ENCODE measurements around the gene CPNE5.

CPNE5 gene

DNA sequence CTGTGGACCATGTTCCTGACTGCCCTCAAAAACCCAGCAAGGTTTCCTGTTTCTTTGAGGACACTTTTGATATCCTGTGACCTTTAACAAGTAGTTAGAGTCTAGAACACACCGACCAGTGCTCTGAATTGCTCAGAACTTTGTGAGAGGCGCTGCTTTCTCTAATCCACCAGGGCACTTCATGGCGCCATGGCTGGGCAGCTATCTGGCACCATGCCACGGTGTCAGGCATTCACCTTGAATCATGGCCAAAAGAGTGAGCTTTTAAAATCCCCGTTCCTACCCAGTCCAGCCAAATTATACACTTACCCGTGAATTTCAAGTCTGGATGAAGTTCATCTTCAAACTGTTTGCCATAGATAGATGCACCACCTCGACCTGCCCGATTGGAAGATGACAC is 17.0 kb upstream of the CPNE5 start:
- no peak for DNase-seq

DNA sequence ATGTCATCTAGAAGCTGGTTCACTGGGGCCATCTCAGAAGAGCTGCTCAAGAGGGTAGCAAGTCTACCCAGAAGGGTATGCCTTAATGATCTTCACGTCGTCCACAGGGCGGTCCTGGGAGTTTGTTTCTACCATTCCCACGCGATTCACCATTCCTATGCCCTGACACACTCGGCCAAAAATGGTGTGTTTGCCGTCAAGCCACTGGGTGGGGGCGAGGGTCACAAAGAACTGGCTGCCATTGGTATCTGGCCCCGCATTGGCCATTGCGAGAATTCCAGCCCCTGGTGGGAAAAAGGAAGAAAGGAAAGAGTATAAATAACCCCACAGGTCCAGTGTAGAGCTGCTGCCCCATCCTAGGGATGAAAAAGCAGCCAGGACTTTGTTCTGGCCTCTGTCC is 16.5 kb upstream of the CPNE5 start:
- no peak for DNase-seq

DNA sequence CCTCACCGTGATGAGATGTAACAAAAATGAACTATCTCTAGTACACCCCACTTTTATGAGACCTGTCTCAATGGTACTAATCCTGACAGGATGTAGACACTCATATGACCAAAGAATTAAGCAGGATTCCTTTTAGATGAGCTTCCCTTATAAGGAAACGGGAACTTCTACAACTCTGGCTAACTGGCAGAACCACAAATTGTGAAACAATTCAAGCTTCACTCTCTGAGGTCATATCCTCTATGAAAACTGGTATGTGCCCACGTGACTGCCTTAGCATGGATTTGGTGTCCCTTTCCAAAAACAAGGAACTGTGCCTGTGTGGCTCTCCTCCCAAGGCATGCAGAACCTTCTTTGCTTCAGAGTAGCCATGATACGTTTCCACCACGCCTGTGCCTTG is 14.1 kb upstream of the CPNE5 start:
- DNase-seq = no peak

DNA sequence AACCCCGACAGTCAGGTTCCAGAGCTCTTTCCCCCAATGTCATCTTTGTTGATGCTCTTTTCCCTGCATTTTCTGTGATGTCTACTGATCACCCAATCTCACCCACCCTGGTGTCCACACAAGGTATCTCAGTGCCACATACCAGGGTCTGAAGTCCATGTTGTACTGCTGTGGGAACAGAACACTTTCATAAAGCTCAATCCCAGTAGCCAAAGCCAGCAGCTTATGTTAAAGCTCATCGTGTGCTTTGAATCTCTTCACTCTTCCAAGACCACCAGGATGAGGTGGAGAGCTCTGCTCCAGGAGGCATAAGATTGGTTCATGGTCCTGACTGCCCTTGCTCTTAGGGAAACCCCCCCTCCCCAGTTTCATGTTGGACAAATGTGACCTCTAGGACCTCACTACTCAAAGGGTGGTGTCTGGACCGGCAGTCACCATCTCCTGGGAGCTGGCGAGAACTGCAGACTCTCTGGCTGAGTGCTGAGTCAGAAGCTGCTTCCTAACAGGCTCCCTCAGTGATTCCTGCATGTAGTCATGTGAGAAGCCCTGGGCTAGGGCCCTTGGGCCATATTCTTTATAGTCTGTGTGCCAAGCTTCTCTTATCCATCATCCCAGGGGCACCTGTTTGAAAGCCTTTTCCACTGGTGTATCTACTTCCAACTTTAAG is 13.4 kb upstream of the CPNE5 start:
- no peak for DNase-seq

DNA sequence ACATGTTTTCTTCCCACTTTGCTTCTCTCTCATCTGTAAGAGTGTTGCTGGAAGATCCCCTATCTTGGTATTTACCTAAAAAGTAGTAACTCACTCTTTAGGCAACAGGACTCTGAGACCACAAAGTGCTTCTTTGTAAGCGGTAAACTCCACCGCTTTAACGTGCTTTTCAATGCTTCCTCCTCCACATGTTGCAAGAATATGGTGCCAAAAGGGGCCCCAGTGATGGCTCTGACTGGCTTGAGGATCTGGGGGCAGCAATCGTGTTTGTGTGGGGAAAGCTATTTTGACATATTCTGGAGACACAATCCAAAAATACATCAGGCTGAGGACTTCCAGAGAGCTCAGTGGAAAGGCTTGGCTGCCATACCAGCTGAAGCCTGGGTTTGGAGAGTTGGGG is 12.4 kb upstream of the CPNE5 start:
- DNase-seq = no peak

DNA sequence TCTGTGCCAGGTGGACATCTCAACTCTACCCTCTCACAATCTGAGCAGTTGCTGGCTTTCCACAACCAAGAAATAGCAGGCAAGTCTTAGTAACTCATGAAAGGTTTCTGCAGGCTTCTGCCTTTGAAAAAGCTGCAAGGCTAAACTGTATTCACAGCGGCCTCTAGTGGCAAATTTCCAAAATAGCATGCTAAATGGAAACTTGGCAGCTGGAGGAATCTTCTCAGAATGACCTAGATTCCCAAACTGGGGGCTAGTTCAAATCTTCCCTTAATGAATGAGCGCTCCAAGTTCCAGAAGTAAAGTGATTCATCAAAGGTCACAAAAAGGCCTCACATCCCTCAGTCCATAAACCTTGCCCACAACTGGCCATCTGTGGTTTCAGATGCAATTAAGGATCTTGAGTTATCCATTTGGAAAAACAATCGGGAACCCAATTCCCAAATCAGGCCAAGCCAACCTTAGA is 11.9 kb upstream of the CPNE5 start:
- DNase-seq = no peak

DNA sequence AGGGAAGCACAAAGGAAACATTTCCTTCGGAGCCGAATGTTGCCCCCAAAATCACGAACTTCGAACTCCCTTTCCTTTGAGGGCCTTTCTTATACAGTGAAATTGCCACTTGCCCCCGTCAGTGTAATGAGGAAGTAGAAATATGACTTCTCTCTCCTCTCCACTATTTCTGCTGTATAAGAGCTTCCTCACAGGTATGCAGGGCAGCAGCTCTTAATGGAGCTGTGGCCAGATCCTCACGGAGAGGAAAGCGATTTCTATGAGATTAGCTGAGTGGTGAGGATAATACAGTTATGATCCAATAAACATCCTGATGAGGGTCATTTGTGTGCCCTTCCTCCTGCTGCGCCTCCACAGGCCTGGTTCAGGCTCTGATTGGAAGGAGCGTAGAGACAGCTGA is 10.8 kb upstream of the CPNE5 start:
- no peak for DNase-seq

DNA sequence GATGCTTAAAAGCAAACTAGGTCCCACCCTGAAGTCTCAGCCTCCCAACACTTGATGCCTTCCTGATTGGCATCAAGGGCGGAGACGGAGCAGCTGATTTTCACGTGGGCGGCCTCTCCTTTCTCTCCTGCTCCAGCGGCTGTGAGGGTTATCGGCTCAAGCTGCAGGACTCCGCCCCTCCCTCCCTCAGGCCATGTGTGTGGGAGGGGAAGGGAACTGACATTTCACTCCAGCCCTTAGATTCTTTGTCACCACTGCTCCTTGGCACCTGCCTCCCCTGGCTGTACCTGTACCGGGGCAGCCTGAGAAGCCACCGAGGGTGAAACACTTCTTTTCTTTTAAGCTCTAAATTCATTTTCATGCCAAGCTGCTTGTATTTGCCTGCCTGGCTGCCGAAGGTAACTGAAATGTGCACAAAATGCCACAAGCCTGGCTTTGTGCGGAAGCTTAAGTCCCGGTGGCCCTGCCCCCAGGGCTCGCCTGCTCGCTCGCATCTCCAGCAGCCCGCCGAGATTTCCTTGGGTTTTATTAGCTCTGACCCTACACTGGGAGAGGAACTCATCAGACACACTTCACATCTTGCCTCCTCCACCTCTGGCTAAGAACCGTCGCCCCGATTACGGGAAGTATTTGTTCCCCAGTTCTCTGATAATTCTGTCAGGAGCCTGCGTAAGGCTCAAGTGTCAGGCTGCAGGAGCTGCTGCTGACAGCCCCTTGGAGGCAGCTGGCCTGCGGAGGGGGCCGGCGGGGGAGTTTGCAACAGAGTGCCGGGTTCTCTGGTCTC is 9.6 kb upstream of the CPNE5 start:
- no peak for DNase-seq

DNA sequence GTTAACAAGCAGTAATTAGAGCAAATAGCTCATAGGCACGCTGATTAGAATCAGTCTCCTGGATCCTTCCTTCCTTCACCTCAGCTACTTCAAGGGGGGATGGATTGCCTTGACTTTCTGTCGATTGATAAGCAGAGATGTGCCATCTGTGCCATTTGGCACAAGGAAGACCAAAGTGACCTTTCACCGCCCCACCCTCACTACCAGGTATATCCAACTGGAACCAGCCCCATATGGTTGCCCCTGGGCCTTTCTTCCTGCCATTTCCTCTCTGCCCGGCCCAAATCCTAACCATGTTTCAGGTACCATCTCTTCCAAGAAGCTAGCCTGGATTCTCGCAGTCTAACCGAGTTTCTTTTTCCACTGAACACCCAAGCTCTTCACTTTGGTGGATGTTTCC is 8.7 kb upstream of the CPNE5 start:
- DNase-seq = no peak

DNA sequence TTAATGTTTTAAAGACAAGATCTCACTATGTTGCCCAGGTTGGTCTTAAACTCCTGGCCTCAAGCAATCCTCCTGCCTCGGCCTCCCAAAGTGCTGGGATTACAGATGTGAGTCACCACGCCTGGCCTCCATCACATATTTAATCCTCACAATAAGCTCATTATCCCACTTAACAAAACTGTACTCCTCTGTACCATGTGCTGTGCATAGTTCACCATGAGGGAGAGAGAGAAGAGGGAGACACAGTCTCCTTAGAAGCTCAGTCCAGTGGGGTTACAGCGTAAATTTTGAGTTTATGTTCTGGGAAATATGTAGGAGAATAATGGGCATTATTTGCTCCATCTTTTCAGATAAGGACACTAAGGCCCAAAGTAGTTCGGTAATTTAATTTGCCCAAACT is 7.9 kb upstream of the CPNE5 start:
- DNase-seq = no peak

DNA sequence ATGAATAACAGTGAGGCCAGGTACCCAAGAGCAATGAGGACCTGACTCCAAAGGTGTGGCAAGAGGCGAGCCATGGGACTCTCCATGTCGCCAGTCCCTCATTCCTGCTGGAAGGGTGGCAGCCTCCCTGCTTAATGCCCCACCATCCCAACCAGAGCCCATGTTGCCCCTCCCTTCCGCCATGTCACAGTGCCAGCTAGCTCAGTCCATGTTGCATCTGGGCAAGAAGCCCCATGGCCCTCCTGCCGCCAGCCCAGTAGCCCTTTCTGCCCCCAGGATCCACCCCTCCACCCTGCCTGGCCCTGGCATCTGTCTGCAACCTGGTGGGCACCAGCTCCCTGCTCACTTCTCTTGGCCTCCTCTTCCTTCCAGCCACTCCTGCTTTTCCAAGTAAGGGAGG is 6.0 kb upstream of the CPNE5 start:
- DNase-seq = no peak

DNA sequence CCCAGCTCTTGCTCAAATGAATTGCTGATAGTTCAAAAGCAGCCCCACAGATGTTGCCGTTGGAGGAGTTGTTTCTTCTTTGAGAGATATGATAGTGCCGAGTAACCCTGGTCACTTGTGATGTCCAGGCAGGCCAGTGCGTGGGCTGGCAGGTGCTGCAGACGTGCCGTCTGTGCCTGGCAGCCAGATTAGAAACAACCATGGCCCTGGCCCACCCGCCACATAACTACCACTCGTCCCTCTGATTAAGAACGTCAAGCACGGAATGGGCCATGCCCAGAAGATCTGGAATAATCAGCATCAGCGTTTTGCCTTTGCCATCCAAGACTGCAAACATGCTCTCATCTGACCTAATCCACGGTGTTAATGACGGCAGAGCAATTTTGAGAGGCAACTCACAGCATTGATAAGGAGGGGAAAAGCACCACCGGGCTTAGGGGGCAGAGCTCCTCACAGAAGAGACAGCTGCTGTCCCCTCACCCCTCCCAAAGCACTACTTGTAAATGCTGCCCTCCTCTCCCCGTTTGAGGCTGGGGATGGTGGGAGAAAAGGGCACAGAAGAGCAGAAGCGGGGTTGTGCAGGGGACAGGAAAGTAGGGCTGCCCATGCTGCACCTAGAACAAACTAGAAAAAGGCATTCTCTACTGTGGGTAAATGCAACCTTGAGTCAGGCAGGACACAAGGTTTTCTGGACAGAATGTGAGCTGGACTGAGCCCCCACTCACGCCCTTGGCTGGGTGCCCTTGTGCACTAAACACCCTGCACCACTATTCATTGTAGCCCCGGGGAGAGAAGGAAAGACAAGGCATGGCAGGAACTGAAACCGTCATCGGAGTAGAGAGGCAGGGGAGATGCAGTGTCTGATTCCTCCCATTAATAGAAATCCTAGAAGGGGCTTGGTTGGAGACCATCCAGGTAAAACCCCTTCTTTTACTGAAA is 5.3 kb upstream of the CPNE5 start:
- no peak for DNase-seq

DNA sequence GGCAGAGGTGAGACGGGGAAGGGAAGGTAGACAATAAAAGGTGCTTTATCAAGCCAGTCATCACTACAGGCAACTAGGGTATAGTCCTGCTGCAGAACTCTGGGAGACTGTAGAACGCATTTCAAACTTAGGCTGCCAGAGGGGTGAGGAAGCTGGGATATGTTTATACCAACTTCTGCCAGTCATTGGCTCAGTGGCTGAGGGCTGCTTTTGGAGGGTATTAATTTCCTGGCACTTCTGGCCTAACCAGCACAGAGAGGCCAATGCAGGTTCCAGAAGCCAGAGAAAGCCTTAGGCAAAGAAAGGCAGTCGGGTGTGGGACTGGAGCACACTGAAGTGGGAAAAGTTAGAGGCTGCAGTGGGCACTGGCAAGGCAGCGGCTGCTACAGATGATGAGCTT is 3.9 kb upstream of the CPNE5 start:
- DNase-seq = no peak

DNA sequence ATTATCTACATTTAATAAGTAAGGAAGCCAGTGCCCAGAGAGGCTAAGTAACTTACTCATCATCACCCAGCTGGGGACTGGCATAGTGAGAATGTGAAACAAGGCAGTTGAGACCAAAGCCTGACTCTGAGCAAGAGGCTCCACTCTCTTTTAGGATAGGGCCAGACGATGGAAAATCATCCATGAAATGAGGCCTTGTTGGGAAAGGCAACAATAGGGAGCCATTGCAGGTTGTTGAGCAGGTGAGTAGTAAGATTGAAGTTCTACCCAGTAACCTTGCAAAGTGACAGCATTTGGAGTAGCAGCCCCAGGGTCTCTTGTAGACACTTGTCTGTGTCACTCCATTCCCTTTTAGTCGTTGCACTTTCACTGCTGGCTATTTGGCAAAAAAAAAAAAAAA is 2.5 kb upstream of the CPNE5 start:
- DNase-seq = no peak

DNA sequence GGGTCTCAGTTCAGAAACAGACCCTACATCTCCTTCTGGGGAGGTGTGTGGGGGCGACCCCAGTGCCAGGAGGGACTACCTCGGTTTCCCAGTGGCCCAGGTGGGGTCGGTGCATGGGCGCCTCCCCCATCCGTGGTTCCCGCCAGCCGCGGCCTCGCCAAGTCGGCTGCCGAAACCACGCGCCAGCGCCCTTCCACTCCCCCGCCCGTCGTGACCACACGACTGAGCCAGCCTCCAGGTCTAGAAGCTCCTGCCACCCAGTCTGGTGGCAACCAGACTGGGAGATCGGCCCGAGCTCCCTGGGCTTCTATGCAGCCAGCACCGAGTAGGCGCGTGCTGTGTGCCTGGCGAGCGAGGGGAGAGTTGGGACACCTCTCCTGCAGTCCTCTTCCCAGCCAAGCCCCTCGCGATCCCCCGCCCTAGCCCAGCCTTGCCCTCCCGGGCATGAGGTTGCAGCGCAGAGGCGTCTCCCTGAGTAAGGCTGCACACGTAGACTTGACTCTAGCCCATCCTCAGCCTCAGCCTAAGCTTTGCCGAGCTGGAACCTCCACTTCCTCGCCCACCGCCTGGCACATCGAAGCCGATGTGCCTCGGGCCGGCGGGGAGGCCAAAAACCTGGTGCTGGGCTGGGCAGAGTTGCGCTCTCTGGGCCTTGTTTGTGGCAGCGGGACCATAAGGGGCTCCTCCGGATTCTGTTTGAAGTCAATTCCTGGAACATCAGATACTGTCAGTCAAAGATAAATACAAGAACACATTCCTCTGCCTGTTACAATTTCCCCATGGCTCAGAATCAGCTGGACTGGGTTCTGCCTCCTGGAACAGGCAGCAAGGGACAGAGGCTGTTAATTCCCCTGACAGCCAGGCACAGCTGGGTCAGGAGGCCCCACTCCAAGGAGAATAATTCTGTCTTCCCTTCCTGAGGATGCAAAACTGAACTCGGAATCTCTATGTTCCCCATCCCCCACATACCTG is 1.5 kb upstream of the CPNE5 start:
- no peak for DNase-seq

DNA sequence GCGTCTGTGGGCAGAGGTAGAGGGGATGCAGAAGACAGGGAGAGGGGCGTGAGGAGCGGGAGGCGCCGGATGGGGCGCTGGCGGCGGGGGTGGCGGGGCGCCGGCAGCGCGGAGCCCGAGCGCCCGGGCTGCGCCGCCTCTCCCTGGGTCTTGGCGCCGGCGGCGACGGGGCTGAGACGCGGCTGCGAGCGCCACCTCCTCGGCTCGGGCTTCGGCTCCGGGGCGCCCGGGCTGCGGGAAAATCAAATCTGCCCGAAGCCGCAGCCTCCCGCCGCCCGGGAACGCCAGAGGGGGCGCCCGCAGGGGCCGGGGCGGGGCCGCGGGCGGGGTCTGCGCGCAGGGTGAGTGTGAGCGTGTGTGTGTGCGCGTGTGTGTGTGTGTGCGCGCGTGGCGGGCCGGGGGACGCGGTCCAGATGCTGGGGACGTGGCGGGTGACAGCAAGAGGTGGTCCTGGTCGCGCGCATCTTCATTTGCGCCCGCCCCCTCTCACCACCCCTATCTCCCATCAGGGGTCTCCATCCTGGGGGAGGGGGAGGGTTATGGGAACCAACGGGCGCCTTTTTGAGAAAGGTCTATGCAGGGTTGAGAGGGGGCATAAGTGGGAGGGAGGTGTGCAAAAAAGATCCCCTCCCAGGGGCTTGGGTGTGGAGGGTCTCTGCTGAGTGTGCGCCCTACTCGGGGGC is 646 bp upstream of the CPNE5 start:
- DNase-seq = no peak

DNA sequence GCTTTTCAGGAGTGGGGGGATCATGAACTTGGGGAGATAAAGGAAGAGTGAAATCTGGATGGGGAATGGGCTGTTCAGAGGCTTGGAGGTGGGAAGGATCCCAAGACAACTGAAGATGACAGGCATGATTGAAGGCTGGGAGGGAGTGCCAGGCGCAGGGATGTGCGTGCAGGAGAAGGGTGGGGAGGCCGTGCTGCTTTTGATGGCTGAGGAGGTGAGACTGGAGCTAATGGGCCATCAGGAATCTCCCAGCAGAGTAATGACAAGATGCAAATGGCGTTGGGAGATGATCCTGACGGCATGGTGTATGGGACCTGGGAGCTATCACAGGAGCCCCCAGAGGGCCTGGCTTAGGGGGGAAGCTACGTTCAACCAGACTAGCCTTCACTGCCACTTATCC is 1.6 kb downstream of the CPNE5 start:
- DNase-seq = no peak

DNA sequence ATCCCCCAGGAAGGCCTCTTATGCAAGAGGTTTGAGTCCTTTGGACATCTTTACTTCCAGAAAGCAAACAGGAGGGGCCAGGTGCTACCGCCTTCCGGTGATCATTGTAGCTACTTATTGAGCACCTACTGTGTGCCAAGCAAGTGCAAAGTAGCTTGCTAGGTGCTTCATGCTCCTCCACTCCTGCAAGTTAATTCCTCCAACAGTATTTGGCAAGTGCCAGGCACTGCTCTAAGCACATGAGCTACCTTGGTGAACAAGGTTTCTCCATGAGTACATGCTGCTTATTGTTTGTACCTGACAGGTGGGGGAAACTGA is 2.3 kb downstream of the CPNE5 start:
- DNase-seq = no peak

DNA sequence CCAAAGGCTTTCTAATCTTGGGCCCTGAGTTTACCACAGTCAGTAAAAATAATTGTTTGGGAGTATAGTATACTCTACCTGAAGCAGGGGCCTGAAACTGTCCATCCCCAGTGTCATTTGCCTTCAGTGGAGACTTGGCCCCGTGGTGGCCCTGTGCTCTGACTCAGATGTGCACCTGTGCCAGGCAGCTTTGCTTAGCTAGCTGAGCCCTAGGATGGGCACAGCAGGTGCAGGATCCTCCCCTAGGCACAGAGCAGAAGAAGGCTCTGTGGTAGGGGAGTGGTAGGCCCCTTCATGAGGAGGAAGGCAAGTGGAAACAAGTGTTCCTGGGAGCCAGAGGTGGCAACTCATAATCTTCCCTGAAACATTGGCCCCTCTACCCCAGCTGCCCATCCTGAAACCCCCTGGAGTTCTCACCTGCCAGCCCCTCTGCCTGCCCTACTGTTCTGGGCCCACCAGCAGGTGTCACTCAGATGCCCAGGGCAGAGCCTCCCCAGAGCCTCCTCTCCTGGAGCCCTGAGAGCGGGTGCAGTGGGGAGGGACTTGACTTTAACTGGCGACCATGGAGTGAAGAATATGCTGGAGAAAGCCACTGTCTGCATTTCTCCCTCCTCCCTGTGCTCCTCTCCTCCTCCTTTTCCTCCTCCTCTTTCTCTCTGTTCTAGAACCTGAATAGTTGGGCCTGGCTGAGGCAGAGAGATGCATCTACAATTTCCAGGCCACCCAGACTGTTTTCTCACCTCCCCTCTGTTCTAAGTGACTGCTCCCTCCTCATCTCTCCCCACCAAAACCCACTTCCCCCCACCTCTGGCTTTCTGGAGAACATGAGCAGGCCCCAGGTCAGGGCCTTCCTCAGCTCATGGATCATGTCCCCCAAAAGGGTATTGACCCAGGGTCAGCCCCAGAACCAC is 2.9 kb downstream of the CPNE5 start:
- DNase-seq = no peak

DNA sequence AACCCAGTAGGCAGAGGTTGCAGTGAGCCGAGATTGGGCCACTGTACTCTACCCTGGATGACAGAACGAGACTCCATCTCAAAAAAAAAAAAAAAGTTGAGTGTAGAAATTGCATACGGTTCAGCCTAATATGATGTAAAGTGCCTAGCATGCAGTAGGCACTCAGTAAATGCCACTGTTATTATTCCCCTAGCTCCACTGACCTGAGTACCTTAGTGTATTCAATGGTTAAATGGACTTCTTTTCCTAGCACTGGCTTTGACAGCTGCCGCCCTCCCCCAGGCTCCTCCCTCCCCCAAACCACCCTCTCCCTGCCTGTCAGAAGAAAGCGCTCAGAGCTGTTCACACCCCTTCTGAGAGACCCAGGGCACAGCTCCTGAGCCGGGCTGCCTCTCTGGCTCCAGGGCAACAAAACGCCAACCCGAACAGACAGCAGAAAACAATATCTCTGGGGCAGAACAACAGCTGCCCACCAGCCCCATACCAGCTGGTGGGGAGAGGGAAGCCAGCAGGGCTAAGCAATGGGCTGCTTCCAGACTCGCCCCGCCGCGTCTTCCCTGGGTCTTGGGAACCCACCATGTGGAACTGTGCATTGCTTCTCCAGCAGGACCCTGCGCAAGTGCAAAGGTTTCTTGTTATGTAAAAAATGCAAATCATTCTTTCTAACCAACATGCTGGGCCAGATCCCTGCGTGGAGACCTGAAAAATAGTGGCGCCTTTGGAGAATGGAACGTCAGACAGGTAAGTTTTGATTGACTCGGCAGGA is 4.5 kb downstream of the CPNE5 start:
- no peak for DNase-seq

Measured in cortex of kidney (tissue), 1 donor.